ENCODE results near the gene MRO. TPM values are rescaled to one million over a fixed set of nuclear protein-coding genes. Genes with fewer than 3 reads are reported as not detected.

The MRO gene
- total RNA-seq, 2 donors from 2014 or later, result not detected

Other genes starting within 250 kb of the MRO start
- gene ME2, start 59.1 kb upstream of the MRO start, total RNA-seq, result 10 to 100 TPM; 72.3 to 75.2 TPM
- 1 to 10 TPM; 8.8 to 9.4 TPM for gene ELAC1, start 148.0 kb upstream of the MRO start, total RNA-seq
- 10 to 100 TPM; 84.7 to 97.0 TPM for gene SMAD4, start 210.2 kb upstream of the MRO start, total RNA-seq